RCC 7860 (cell line): ENCODE measurements around the gene KCTD12.
A peak's percentile ranks its signal among the peaks of the same experiment; 100 is the strongest.

Experiments
- DNase-seq: peaks from one replicate; pipeline ENCODE4 v3.0.0-alpha.2; 2015; ENCODE audit warnings: low spot score
- FAIRE-seq: peaks from 2 replicates; lab custom pipeline; 2012; peaks lifted over from hg19 to GRCh38; lab: Jason Lieb, UNC

KCTD12 gene

DNA sequence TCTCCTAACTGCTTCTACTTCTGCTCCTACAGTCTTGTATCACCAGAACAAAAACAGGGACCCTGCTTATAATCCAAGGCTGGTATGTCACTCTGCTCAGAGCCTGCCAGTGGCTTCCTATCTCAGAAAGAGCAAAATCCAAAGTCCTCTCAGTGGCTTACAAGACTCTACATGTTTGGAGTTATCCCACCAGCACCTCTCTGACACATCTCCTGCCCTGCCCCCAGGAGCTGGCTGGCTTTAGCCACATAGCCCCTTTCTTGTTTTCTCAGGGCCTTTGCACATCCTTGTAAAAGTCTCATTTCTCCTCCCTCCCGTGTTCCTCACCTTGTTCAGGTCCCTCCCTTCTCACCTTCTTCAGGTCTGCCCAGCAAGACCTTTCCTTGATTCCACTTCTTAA is 2.2 kb upstream of the KCTD12 start:
- FAIRE-seq (no peak), DNase-seq (no peak)

DNA sequence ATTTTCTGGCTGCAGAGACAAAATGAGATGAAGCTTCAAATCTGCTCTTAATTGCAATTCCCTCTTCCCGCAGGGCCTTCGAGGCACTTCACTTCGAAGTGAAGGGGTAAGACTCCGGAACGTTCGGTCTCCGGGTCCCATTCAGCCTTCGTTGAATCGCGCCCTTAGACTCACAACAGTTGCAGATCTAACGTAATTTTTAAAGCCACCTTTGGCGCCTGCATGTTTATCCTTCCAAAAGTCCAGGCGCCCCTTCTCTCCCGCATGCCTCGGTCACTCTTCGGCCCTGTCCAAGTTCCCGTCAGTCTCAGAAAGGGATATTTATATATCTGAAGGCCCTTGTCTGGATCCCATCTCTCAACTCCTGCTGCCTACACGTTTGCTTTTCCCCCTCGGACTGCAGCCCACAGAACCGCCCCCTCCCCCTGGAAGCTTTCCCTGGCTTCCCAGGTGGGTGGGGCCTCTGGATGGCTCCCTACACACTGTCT is 915 bp upstream of the KCTD12 start:
- FAIRE-seq: no peak
- DNase-seq: no peak

- FAIRE-seq (no peak), DNase-seq (no peak)
Observed at GRCh38 chr13:76886005-76886291, 257 bp downstream of the KCTD12 start.

- FAIRE-seq: no peak
Observed at GRCh38 chr13:76885203-76886004, 801 bp downstream of the KCTD12 start.

GRCh38 chr13:76884907-76885202 is 1.4 kb downstream of the KCTD12 start:
- FAIRE-seq: no peak

More at GRCh38 chr13:76885203-76886004, 801 bp downstream of the KCTD12 start:
- DNase-seq: no peak

DNA sequence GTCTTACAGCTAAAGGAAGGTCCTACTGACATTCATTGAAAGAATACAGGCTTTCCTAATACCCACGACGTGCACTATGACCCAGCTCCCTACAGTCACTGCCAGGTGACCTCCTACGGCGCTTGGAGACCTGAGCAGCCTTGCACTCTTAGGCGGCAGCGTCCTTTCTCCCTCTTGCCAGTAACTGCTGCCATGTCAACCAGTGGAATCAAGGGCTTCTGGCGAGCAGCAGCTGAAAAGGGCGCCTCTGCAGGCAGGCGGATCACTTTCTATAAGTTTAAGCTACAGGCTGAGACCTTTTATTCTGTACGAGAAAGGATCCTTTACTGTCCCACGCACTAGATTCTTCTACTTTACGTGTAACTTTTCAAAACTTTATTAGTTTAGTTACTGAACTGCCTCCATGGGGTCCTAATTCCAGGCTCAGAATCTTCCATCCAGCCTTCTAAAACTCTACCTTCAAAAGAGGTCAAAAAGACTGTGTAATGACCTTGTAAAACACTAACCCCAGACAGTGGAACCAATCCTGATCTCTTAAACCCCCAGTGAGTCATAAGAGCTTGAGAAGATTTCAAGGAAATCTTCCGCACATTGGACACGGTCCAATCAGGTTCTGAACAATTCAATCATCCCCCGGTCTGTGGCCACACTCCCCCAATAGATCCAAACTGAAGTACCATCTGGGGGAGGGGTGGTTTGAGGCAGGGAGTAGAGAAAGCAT is 1.9 kb downstream of the KCTD12 start:
- FAIRE-seq: no peak
- no peak for DNase-seq

More at GRCh38 chr13:76884907-76885202, 1.4 kb downstream of the KCTD12 start:
- no peak for DNase-seq

GRCh38 chr13:76883236-76883635 is 3.0 kb downstream of the KCTD12 start:
- no peak for FAIRE-seq
- DNase-seq: no peak

GRCh38 chr13:76882431-76882830 is 3.8 kb downstream of the KCTD12 start:
- DNase-seq: no peak
- no peak for FAIRE-seq

DNA sequence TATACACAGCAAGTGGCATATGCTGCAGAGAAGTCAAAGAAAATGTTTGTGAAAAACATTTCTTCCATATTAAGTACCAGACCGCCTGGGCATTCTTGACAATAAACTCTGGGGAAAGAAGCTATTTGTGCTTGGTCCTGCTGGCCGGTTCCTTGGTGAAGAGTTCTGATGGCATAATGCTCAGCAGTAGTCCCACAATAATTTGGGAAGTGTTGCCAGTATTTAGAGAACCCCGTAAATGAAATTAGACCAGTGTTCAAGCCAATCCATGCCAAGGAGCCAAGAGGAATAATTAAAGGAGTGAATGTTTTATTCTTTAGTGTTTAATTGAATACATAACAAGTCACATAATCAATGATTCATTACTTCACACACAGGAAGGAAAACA is 6.3 kb downstream of the KCTD12 start:
- FAIRE-seq (no peak), DNase-seq (no peak)

DNA sequence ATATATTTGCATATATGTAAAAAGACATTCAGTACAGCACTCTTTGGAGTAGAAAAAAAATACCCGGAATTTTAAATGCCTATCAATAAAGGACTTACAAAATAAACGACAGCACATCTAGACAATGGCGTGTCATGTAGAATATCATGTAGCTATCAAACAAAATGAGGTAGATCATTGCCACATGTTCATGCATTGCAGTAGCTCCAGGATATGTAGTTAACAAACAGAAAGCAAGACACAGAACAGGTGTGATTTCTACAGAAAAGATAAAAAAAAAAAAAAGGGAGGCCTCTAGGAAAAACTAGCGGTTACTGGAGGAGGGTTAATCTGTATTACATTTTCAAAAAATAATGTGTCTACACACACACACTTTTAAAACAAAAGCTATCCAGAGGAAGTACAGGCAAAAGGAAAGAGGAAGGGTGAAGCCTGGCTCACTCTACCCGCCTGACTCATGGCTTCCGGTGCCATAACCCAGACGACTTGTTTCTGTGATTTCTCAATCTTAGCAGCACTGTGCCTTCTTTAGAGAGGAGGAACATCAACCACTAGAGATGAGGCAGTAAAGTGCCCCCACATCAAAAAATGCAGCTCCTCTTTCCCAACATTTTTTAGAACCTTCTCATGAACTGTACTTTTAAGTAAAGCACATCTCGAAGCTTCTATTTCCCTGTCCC is 6.9 kb downstream of the KCTD12 start:
- FAIRE-seq: peak; percentile 44
- DNase-seq: peak; percentile 14

DNA sequence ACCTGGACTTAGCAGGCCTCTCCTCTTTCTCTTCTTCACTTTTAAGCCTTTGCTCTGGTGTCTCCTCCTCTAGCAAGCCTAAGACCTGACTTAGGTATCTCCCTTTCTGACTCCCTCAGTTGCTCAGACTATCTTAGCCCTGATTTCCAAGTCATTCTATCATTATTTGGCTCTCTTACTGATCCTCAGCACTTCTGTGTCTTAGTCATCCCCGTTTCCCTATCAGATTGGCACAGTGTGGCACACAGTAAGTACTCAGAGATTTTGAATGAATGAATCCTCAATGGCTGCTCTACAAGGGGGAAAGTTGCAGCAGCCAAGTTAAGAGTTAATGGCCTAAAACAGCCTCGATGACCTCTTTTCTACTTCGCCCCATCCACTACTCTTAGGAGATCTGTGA is 8.2 kb downstream of the KCTD12 start:
- DNase-seq (no peak), FAIRE-seq (no peak)

- no peak for FAIRE-seq
- DNase-seq: no peak
Observed at GRCh38 chr13:76875271-76875815, 10.9 kb downstream of the KCTD12 start.

GRCh38 chr13:76874479-76874878 is 11.7 kb downstream of the KCTD12 start:
- DNase-seq: no peak
- no peak for FAIRE-seq

DNA sequence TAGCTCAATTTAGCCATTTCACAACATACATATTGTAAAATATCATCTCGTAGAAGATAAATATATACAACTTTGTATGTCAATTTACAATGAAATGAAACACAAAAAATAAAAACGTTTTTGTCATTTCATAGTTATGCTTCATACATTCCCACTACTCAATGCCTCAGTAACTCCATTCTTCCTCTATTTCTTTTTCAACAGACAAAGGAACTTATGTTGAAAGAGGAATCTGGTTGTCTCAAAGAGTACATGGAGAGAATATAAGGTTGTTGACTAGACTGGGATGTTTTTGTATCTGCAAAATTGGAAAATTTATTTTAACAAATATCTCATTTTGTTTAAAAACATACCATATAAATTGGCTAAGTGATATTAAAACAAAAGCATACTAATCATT is 12.8 kb downstream of the KCTD12 start:
- FAIRE-seq (no peak), DNase-seq (no peak)

- FAIRE-seq (no peak), DNase-seq (no peak)
Observed at GRCh38 chr13:76872675-76873074, 13.5 kb downstream of the KCTD12 start.

GRCh38 chr13:76871432-76871831 is 14.8 kb downstream of the KCTD12 start:
- no peak for FAIRE-seq
- no peak for DNase-seq

DNA sequence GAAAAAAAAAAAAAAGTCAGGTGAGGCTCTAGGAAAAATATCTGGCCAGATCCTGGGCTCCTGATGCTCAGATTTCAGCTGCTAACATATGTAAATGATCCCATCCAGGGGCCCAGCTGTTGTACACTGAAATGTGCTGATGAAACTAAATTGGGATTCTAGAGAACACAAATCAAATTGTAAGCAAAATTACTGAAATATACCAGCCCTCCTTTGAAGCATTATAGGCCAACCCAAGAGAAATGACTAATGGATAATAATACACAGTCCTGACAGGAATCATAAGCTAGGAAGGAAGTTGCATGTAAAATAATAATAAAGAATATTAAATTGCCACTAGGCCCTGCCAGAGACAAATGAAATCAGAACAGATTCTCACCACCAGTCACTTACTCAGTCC is 17.8 kb downstream of the KCTD12 start:
- FAIRE-seq (no peak), DNase-seq (no peak)

DNA sequence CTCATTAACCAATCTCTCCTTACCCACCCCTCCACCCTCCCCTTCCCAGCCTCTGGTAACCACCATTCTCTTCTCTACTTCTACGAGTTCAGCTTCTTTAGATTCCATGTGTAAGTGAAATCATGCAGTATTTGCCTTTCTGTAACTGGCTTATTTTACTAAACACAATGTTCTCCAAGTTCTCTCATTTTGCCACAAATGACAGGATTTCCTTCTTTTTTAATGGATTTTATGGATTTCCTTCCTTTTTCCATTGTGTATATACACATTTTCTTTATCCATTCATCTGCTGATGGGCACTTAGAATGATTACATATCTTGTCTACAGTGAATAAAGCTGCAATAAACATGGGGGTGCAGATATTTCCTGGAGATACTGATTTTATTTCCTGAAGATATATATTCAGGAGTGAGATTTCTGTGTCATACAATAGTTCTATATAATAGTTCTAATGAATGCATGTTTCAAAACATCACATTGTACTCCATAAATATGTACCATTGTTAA is 20.2 kb downstream of the KCTD12 start:
- no peak for DNase-seq
- FAIRE-seq: no peak

GRCh38 chr13:76865109-76865508 is 21.1 kb downstream of the KCTD12 start:
- FAIRE-seq: no peak
- DNase-seq: no peak

GRCh38 chr13:76864259-76864658 is 21.9 kb downstream of the KCTD12 start:
- FAIRE-seq (no peak), DNase-seq (no peak)

GRCh38 chr13:76863022-76863421 is 23.2 kb downstream of the KCTD12 start:
- no peak for FAIRE-seq
- DNase-seq: no peak
